ENCODE measurements around the gene AQP11. TPM values are rescaled to one million over a fixed set of nuclear protein-coding genes. Genes with fewer than 3 reads are reported as not detected.
A peak's percentile ranks its signal among the peaks of the same experiment; 100 is the strongest.
"Not testable (repeated sequence)": the region's sequence is repeated elsewhere in the genome, so short reads cannot be mapped to it uniquely, and the experiment has no call there.

The AQP11 gene
- total RNA-seq, 1 experiment from 2014 or later: 2.2 TPM

- intact Hi-C loops (cut with micrococcal nuclease): no loop called here
- H3K4me1 ChIP-seq (ENCODE audit: insufficient read depth, low read length): no peaks in the 10 kb centered on the region
- H4K20me1 ChIP-seq (ENCODE audit: low read length): no peaks in the 10 kb centered on the region
- POLR2A ChIA-PET (ENCODE audit: unreplicated experiment): interaction anchor here (0.6 kb wide), 1 partner anchor 503 kb away, joined by 3 read pairs; the partner anchor contains the start of gene CAPN5
- BruUV-seq (replicated peaks): no TSS peak
- H3F3A ChIP-seq (ENCODE audit: low read length, unreplicated experiment): no peaks in the 10 kb centered on the region
- no peaks in the 10 kb centered on the region for H3K9me2 ChIP-seq (replicated peaks; ENCODE audit: low read length)
- no peaks in the 10 kb centered on the region for H3K27me3 ChIP-seq (ENCODE audit: low read length)
- H3K9me3 ChIP-seq (ENCODE audit: low read length): no peaks in the 10 kb centered on the region
- no peaks in the 10 kb centered on the region for H3K79me2 ChIP-seq (ENCODE audit: low read length)
- ATAC-seq (no peak), DNase-seq (no peak)
- H3K4me2 ChIP-seq (ENCODE audit: low read length): no peak overlapping the region
- no peaks in the 10 kb centered on the region for H3K36me3 ChIP-seq (ENCODE audit: low read depth, low read length)
- H3K4me3 ChIP-seq (ENCODE audit: low read length): no peak overlapping the region
- TF ChIP-seq EZH2phosphoT487 (IDR thresholded peaks at IDR 0.05; ENCODE audit: borderline replicate concordance, low read length) (no peak), EZH2 (IDR thresholded peaks at IDR 0.05; ENCODE audit: low read length, unreplicated experiment) (no peak), CTCF (conservative IDR thresholded peaks at IDR 0.05; ENCODE audit: low read depth, low read length) (no peak)
- H3K27ac ChIP-seq (ENCODE audit: low read length): no peak overlapping the region
- H2AFZ ChIP-seq (ENCODE audit: low read length): no peak overlapping the region
- no peak overlapping the region for H3K9ac ChIP-seq (ENCODE audit: low read length)
- CTCF ChIA-PET: no interaction called here
These were observed 20.1 kb upstream of the AQP11 start for GRCh38 chr11:77569676-77570070.

- H4K20me1 ChIP-seq (ENCODE audit: low read length); H3K4me2 ChIP-seq (ENCODE audit: low read length); H3K9me3 ChIP-seq (ENCODE audit: low read length); DNase-seq; H3K4me3 ChIP-seq (ENCODE audit: low read length); BruUV-seq (replicated peaks); H3K9ac ChIP-seq (ENCODE audit: low read length); H2AFZ ChIP-seq (ENCODE audit: low read length); CTCF ChIA-PET; POLR2A ChIA-PET (ENCODE audit: unreplicated experiment); H3K27ac ChIP-seq (ENCODE audit: low read length); H3F3A ChIP-seq (ENCODE audit: low read length, unreplicated experiment); H3K36me3 ChIP-seq (ENCODE audit: low read depth, low read length); H3K27me3 ChIP-seq (ENCODE audit: low read length); intact Hi-C loops (cut with micrococcal nuclease); H3K4me1 ChIP-seq (ENCODE audit: insufficient read depth, low read length); ATAC-seq; H3K79me2 ChIP-seq (ENCODE audit: low read length); H3K9me2 ChIP-seq (replicated peaks; ENCODE audit: low read length): not testable (repeated sequence)
These were observed 18.9 kb upstream of the AQP11 start for GRCh38 chr11:77570896-77571295.

- H3K27ac ChIP-seq (ENCODE audit: low read length); H4K20me1 ChIP-seq (ENCODE audit: low read length); H3K4me2 ChIP-seq (ENCODE audit: low read length); H3F3A ChIP-seq (ENCODE audit: low read length, unreplicated experiment); H3K79me2 ChIP-seq (ENCODE audit: low read length); POLR2A ChIA-PET (ENCODE audit: unreplicated experiment); CTCF ChIA-PET; H3K4me1 ChIP-seq (ENCODE audit: insufficient read depth, low read length); ATAC-seq; BruUV-seq (replicated peaks); H3K27me3 ChIP-seq (ENCODE audit: low read length); H3K9me2 ChIP-seq (replicated peaks; ENCODE audit: low read length); DNase-seq; H3K9me3 ChIP-seq (ENCODE audit: low read length); H3K4me3 ChIP-seq (ENCODE audit: low read length); H2AFZ ChIP-seq (ENCODE audit: low read length); intact Hi-C loops (cut with micrococcal nuclease); H3K36me3 ChIP-seq (ENCODE audit: low read depth, low read length); H3K9ac ChIP-seq (ENCODE audit: low read length): not testable (repeated sequence)
These were observed 14.3 kb upstream of the AQP11 start for GRCh38 chr11:77575428-77575827.

GRCh38 chr11:77580712-77581337, 8.9 kb upstream of the AQP11 start:
- Histone ChIP-seq H3K79me2 (ENCODE audit: low read length) (no peaks in the 10 kb centered on the region), H3K4me2 (ENCODE audit: low read length) (no peak overlapping the region), H3K4me3 (ENCODE audit: low read length) (no peak overlapping the region), H3K9me3 (ENCODE audit: low read length) (peaks cover 32% of the 10 kb centered on the region), H4K20me1 (ENCODE audit: low read length) (no peaks in the 10 kb centered on the region), H3K4me1 (ENCODE audit: insufficient read depth, low read length) (no peaks in the 10 kb centered on the region), H3K9me2 (replicated peaks; ENCODE audit: low read length) (no peaks in the 10 kb centered on the region), H3K36me3 (ENCODE audit: low read depth, low read length) (peaks cover 5% of the 10 kb centered on the region; the same call in 1 of the 2 replicates), H3F3A (ENCODE audit: low read length, unreplicated experiment) (no peaks in the 10 kb centered on the region), H3K27ac (ENCODE audit: low read length) (no peak overlapping the region), H3K27me3 (ENCODE audit: low read length) (no peaks in the 10 kb centered on the region), H2AFZ (ENCODE audit: low read length) (no peak overlapping the region), H3K9ac (ENCODE audit: low read length) (no peak overlapping the region)
- ChIA-PET POLR2A (ENCODE audit: unreplicated experiment) (no interaction called here), CTCF (no interaction called here)
- DNase-seq: peak; percentile 55
- ATAC-seq: no peak
- BruUV-seq (replicated peaks): no TSS peak
- no peak for TF ChIP-seq EZH2phosphoT487 (IDR thresholded peaks at IDR 0.05; ENCODE audit: borderline replicate concordance, low read length)
- no peak for TF ChIP-seq CTCF (conservative IDR thresholded peaks at IDR 0.05; ENCODE audit: low read depth, low read length)
- TF ChIP-seq EZH2 (IDR thresholded peaks at IDR 0.05; ENCODE audit: low read length, unreplicated experiment): no peak
- intact Hi-C loops (cut with micrococcal nuclease): no loop called here
